ENCODE measurements around the gene CUL2.
A peak's percentile ranks its signal among the peaks of the same experiment; 100 is the strongest.
"Not testable (repeated sequence)": the region's sequence is repeated elsewhere in the genome, so short reads cannot be mapped to it uniquely, and the experiment has no call there.

Gene CUL2

GRCh38 chr10:35090162-35090954, at the start of gene CUL2:
Gene CUL2, minus strand, starts transcription at chr10:35090341. Its CDS starts 19,024 bp downstream, at chr10:35071317.
- peak; percentile 92 for DNase-seq (ENCODE audit: low read depth, low spot score)

GRCh38 chr10:35136263-35136815, 46.2 kb upstream of the CUL2 start:
- no peak for DNase-seq (ENCODE audit: low read depth, low spot score)

GRCh38 chr10:35135861-35136260, 45.7 kb upstream of the CUL2 start:
- no peak for DNase-seq (ENCODE audit: low read depth, low spot score)

- no peak for DNase-seq (ENCODE audit: low read depth, low spot score)
Observed at GRCh38 chr10:35133586-35133985, 43.4 kb upstream of the CUL2 start.

- no peak for DNase-seq (ENCODE audit: low read depth, low spot score)
Observed at GRCh38 chr10:35132727-35133126, 42.6 kb upstream of the CUL2 start.

GRCh38 chr10:35130663-35131062, 40.5 kb upstream of the CUL2 start:
- no peak for DNase-seq (ENCODE audit: low read depth, low spot score)

GRCh38 chr10:35129185-35129674, 39.1 kb upstream of the CUL2 start:
- DNase-seq (ENCODE audit: low read depth, low spot score), result no peak

- peak; percentile 70 for DNase-seq (ENCODE audit: low read depth, low spot score)
Observed at GRCh38 chr10:35127289-35127891, 37.2 kb upstream of the CUL2 start.

- peak; percentile 95 for DNase-seq (ENCODE audit: low read depth, low spot score)
Observed at GRCh38 chr10:35126530-35127288, 36.6 kb upstream of the CUL2 start, which contains the start of gene CREM. Gene CREM, plus strand, starts transcription at chr10:35126846. Its CDS starts 10,990 bp downstream, at chr10:35137836.

GRCh38 chr10:35126062-35126529, 36.0 kb upstream of the CUL2 start:
- no peak for DNase-seq (ENCODE audit: low read depth, low spot score)

- no peak for DNase-seq (ENCODE audit: low read depth, low spot score)
Observed at GRCh38 chr10:35124540-35124939, 34.4 kb upstream of the CUL2 start.

- DNase-seq (ENCODE audit: low read depth, low spot score), result no peak
Observed at GRCh38 chr10:35119378-35119777, 29.2 kb upstream of the CUL2 start.

GRCh38 chr10:35112571-35112970, 22.4 kb upstream of the CUL2 start:
- DNase-seq (ENCODE audit: low read depth, low spot score), result no peak

- no peak for DNase-seq (ENCODE audit: low read depth, low spot score)
Observed at GRCh38 chr10:35103882-35104281, 13.7 kb upstream of the CUL2 start.

- no peak for DNase-seq (ENCODE audit: low read depth, low spot score)
Observed at GRCh38 chr10:35097510-35097909, 7.4 kb upstream of the CUL2 start.

GRCh38 chr10:35096312-35096711, 6.2 kb upstream of the CUL2 start:
- no peak for DNase-seq (ENCODE audit: low read depth, low spot score)

- no peak for DNase-seq (ENCODE audit: low read depth, low spot score)
Observed at GRCh38 chr10:35092851-35093250, 2.7 kb upstream of the CUL2 start.

- no peak for DNase-seq (ENCODE audit: low read depth, low spot score)
Observed at GRCh38 chr10:35091994-35092790, 2.1 kb upstream of the CUL2 start.

- peak; percentile 19 for DNase-seq (ENCODE audit: low read depth, low spot score)
Observed at GRCh38 chr10:35089611-35090161, 455 bp downstream of the CUL2 start.

GRCh38 chr10:35083242-35083641, 6.9 kb downstream of the CUL2 start:
- no peak for DNase-seq (ENCODE audit: low read depth, low spot score)

GRCh38 chr10:35080261-35080660, 9.9 kb downstream of the CUL2 start:
- DNase-seq (ENCODE audit: low read depth, low spot score), result not testable (repeated sequence)

Measured in ELF-1 (cell line).